Measurements from ENCODE around the gene NTM.

GRCh38 chr11:132082566-132082965 lies 712.2 kb downstream of the NTM start:
- TF ChIP-seq POLR2AphosphoS5 (IDR thresholded peaks at IDR 0.05; ENCODE audit: borderline replicate concordance, low read depth, low read length): no peak
- no peak for TF ChIP-seq EZH2 (IDR thresholded peaks at IDR 0.05)
